GM18873 (cell line): Measurements from ENCODE around the gene NUAK2.
A peak's percentile ranks its signal among the peaks of the same experiment; 100 is the strongest.
"Not testable (repeated sequence)": the region's sequence is repeated elsewhere in the genome, so short reads cannot be mapped to it uniquely, and the experiment has no call there.

Experiments used
- ATAC-seq: cut with Tn5 transposase; IDR thresholded peaks from one replicate; pipeline ENCODE4 v1.9.1; 2021; ENCODE audit warnings: mild to moderate bottlenecking, moderate library complexity, moderate number of reproducible peaks; ENCODE audit not compliant: unreplicated experiment, low FRiP score

NUAK2 gene

DNA sequence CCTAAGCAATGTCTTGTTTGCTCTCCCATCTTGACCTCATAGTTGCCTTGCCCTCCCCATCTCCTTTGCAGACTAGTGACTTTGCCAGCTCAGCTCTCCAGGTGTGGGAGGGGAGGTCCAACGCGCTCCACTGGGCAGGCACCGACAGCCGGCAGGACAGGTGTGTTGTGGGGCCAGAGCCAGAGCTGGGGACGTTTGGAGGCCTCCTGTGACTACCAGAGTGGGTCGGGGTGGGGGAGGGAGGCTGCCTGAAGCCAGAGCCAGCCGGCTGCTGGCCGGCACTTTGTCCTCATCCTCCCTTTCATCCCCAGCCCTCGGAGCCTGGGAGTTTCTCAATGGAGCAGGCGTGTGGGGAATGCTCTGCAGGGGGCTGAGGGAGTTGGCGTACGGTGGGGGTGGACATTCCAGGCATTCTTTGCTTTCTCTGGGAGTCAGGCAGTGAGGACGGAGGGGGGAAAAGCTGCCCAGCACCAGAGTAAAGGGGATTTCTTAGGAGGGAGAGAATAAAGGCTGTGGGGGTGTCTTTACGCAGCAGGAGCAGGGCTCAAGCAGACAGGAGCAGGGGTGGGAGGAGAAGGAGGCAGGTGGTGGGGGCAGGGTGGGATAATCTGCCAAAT is 20.2 kb downstream of the NUAK2 start:
- ATAC-seq = no peak

DNA sequence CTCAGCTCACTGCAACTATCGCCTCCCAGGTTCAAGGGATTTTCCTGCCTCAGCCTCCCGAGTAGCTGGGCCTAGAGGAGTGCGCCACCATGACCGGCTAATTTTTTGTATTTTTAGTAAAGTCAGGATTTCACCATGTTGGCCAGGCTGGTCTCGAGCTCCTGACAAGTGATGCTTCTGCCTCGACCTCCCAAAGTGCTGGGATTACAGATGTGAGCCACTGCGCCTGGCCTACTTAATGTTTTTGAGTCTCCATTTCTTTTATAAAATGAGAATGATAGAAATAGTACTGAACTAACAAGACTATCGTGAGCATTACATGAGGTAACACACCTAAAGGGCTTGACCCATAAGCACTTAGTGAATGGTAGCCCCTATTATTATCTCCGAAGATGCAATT is 21.4 kb downstream of the NUAK2 start:
- no peak for ATAC-seq

DNA sequence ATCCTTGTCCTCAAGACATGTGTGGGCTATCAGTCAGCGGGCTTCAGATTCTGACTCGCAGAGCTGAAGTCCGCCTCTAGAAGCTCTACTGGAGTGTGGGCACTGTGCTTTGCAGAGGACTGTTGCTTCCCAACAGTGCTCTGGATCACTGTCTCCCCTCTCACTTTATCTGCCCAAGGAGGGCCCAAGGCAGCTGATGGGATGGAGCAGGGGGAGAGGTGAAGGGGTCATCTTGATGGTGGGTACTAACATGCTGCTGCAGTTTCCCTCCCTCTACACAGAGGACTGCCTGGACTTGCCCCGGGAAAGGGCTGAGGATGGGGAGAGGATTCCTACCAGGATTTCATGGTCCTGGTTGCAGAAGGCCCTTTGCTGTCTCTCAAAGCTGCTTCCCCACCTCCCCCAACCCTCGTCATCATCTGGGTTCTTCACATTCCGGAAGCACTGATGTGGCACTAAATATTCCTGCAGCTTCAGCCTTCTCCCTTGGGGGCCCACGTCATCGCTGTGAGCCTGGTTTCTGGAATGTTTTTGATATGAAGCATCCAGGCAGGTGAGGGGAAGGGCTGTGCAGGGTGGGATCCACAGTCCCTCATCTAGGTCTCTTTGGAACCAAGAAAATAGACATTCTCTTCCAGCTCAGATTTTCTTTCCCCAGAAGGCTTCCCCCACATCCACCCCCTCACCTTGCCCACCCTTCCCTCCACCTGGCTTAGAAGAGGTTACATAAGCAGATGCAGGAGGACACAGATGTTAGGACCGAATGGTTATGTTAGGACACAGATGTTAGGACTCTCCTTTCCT is 23.2 kb downstream of the NUAK2 start:
- no peak for ATAC-seq

DNA sequence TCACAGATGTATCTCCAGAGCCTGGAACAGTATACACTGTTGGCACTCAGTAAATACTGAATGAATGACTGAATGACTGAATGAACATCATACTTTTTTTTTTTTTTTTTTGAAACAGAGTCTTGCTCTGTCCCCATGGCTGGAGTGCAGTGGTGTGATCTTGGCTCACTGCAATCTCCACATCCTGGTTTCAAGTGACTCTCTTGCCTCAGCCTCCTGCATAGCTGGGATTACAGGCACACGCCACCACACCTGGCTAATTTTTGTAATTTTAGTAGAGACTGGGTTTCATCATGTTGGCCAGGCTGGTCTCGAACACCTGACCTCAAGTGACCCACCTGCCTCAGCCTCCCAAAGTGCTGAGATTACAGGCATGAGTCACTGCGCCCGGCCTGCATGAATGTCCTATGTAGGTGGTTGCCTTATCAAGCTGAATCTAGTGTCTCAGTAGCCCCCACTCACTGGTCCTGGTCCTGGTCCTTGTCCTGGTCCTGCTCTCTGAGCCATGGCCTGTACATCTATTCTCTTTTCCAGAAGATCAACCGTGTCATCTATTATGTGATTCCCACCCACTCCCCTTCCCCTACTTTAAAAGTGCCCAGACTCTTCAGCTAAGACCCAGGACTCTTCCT is 23.9 kb downstream of the NUAK2 start:
- not testable (repeated sequence) for ATAC-seq

DNA sequence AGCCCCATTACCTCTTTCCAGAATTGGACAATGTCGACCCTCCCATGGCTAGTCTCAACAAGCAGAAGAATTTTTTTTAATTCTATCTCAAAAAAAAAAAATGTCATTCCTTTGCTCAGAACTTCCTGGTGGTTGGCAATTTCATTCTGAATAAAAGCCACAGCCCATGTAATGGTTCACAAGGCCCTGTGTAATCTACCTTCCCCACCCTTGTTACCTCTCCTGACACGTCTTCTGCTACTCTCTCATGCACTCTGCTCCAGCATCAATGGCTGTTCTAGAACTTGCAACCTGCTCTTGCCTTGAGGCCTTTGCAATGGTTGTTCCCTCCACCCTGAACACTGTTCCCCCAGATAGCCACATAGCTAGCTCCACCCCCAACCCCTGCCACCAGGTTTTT is 25.4 kb downstream of the NUAK2 start:
- ATAC-seq = no peak

DNA sequence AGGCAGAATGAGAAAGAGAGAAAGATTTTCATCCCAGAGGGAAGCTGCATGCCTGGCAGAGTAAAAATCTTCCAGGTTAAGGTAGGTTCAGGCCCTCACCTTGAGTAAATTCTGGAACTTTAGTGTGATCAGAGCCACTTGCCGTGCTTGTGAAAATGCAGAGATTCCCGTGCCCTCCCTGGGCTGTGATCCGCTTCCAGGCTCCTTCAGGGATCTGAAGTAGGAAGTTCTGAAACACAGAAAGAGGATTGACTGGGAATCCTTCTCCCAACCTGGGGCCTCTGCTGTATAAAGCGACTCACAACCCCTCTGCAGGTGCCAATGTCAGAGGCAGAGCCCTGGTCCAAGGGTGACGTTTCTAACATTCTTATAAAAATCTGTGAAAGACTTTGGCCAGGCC is 26.6 kb downstream of the NUAK2 start:
- no peak for ATAC-seq

DNA sequence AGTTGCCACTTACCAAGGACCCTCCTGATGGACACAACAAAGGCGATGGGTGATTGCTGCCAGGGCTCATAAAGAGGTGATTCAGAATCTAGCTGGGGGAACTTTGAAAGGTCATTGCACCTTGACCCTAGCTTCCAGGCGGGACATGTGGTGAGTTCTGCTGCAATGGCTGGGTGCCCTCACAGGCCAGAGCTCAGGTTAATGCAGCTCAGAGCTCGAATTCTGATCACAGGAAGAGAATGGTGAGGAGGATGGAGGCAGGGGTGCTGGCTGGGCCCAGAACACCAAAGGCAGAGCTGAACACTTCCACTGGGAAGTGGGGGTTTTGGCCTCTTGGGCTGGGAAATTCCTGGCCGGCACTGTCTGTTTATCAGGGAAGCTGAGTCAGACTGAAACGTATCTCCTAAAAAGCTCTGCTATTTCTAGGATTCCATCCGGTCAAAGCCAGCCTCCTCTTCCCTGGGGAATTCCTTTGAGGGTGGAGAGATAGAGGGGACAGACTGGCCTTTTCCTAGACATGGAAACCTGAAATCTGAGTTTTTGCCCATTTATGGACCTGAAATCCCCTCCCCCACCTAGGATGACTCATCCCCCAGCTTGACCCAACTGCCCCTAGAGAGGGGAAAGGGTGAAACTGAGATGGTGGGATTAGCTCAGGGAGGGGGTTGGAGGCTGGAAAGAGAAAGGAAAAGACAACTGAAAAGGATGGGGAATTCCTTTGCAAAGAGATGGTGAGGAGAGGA is 27.2 kb downstream of the NUAK2 start:
- no peak for ATAC-seq

DNA sequence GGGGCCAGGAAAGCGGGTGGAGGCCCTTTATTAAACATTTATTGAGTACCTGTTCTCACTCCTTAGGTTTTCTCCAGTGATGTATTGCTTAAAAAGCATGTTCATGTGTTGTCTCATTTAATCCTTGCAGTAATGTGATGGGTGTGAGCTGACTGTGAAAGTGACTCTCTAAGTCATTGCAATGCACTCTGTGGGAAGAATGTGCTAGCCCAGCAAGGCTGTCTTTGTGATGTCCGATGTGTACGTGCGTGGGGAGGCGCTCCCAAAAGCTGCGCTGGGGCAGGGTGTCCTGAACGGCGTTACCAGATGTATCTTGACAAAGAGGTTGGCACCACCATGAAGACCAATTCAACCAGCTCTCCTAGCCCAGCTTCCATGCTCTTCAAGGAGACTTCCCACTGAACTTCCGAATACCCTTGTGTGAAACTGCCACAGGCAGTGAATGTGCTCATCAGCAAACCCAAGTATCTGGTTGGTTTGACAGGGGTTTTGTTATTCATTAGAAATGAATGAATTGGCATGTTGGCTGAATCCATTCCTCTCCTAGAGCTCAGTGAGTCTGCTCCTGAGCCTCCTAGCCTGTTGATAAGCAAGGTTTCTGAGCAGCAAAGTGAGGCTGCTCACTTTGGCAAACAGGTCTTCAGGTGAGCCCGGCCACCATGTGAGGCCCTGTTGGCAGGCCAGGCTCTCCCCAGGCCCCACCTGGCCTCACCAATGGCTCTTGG is 28.0 kb downstream of the NUAK2 start:
- no peak for ATAC-seq

DNA sequence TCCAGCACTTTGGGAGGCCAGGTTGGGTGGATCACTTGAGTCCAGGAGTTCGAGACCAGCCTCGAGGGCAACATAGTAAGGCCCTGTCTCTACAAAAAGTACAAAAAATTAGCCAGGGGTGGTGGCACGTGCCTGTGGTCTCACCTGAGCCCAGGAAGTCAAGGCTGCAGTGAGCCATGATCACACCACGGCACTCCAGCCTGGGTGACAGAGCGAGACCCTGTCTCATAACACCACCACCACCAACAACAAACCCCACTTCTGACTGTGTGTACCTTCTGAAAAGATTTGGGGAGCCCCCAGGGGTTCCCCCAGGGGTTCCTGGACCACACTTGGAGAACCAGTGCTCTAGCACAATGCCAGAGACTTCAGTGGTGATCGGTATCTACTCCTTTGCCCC is 29.9 kb downstream of the NUAK2 start:
- ATAC-seq = no peak

DNA sequence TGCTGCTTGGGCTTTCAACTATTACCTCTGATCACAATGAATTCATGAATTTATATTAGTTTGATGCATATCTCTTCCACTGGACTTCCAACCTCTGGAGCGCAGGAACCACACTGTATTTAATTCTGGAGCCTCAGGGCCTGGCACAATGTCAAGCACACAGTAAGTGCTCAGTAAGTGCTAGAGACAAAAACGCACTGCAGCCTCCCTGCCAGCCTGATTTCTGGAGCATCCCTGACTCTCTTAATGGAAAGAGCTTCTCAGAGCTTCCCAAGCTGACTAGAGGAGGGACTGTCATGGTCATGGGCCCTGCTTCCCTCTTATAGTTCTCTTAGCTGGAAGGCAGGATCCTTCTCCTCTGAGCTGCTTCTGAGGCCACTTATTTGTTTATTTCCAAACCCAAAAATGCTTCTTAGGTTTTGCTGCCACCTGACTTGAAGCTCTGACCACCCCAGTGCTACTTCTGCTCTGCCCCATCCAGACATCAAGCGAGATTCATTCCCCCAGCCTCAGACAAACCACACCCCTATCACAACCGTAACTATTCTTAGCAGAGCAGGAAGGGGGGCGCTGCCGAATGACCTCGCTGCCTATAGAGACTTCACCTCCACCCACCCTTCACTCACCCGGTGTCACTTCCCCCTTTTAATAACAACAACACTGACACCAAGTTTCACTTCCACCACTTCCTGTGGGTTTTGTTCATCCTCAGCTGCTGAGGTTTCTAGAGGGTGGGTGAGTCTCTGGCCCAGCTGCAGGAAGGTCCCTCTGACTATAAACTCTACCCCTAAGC is 33.6 kb downstream of the NUAK2 start:
- ATAC-seq = peak; percentile 74

DNA sequence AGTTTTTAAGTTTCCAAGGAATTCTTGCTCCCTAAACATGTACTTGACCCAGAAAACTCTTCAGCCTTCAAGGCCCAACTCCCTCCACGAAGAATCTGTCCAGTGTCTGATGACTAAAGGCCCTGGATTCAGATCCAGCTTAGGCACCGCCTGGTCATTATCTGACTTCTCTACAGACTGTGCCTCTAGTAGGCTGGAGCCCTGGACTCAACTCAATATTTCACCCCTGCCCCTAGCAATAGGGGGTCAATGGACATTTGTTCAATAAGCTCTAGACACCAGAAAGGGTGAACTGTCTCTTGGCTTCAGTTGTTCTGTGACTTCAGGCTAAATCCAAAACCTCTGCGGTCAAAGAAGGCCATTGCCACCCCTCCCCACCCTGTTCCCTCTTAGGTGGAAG is 34.5 kb downstream of the NUAK2 start:
- ATAC-seq = no peak

DNA sequence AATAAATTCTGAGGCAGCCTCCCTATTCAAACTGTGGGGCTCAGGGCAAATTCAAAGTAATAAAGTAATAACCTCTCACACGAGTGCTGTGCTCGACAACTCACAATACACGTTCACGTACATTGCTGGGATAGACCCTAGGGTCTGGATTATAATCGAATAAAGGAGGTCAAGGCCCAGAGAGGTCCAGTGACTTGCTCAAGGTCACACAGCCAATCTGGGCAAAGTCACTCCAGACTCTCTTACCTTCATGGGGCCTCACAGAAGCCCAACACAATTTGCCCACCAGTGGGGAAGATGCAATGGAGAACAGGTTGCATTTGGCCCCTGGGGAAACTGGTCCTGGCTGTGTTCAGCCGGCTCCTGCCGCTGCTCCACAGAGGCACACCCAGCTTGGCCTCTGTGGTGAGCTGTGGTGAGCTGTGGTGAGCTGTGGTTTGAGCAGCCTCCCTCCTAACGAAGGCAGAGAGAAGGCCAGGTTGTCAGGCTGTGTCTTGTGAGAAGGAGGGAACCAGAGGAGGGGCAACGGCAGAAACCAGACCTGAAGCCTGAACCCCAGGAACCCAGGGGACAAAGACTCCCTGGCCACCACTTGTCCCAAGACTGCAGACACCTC is 35.1 kb downstream of the NUAK2 start:
- no peak for ATAC-seq

DNA sequence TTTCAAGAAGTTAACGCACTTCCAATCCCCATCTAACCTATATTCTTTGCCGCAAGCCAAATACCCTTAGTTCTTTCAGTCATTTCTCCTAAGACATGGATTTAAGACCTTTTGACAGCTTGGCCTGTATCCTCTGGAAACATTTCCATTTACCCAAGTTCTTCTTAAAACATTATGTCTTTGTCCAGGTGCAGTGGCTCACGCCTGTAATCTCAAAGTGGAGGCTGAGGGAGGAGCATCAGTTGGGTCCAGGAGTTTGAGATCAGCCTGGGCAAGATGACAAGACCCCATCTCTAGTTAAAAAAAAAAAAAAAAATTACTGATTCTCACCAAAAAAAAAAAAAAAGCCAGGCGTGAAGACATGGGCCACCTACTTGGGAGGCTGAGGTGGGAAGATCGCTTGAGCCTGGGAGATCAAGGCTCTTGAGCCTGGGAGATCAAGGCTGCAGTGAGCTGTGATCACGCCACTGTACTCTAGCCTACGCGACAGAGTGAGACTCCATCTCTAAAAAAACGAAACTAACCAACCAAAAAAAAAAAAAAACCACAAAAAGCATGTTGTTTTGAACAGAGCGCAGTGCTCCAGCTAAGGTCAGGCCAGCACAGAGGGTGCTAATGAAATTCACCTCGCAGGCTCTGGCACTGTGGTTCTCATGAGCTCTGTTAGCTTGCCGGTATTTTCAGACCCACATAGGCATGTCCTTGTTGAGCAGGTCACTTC is 36.0 kb downstream of the NUAK2 start:
- peak; percentile 36 for ATAC-seq

DNA sequence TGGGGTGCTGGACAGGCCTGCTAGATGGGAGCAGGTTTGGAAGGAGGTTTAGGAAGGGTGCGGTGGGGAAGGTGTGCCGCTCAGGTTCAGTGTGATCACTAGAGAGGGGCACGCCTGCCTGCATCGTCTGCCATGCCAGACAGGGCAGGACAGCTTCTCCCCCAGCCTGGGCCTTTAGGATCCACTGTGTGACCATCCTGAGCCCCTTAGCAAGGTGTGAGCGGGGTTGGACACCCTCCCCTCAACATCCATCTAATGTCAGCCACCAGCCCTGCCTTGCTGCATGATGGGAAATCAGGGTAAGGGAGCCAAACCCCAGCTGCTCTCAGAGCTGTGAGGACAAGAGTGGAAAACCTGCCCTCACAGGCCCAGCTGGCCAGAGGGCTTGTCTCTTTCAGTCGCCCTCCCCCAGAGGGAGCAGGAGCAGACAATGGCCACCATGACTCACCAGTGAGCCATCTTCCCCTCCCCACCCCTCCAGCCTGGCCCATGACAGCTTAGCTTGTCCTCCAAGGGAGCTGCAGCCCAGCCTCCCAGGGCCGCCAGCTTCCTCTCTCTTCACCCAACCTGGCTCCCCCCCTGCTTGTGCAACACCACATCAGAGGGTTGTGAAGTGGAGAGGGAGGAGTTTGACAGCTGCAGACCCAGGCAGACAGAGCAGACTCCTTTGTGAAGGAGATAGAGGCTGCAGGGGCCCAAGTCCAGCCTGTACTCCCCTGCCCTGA is 37.0 kb downstream of the NUAK2 start:
- no peak for ATAC-seq

DNA sequence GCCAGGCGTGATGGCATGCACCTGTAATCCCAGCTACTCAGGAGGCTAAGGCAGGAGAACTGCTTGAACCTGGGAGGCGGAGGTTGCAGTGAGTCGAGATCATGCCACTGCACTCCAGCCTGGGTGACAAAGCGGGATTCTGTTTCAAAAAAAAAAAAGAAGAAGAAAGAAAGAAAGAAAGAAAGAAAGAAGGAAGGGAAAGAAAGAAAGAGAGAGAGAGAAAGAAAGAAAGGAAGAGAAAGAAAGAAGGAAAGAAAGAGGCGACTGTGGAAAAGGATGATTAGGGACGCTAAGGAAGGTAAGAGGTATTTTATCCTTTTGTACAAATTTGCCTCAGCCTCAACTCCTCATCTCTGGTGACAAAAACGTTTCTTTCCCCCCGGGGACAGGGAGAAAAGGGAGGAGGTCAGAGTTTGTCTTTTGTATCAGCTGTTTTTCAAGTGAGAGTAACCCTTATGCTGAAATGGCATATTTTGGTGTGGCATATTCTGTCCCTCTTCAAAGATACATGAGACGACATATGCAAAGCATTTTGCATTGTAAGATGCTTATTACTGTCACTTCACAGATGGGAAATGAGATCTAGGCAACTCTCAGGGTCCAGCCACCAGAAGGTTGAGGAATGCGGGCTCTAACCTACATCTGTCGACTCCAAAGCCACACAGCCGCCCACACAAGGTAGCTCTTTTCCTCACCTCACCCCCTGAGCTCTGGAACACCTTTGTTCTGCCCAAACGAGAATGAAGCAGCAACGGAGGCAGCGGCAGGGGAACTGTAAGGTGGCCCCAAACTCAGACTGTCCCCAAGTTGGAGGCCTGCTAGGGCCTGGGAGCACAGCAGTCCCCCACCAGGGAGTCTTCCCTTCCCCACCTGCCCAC is 38.0 kb downstream of the NUAK2 start:
- ATAC-seq = no peak

DNA sequence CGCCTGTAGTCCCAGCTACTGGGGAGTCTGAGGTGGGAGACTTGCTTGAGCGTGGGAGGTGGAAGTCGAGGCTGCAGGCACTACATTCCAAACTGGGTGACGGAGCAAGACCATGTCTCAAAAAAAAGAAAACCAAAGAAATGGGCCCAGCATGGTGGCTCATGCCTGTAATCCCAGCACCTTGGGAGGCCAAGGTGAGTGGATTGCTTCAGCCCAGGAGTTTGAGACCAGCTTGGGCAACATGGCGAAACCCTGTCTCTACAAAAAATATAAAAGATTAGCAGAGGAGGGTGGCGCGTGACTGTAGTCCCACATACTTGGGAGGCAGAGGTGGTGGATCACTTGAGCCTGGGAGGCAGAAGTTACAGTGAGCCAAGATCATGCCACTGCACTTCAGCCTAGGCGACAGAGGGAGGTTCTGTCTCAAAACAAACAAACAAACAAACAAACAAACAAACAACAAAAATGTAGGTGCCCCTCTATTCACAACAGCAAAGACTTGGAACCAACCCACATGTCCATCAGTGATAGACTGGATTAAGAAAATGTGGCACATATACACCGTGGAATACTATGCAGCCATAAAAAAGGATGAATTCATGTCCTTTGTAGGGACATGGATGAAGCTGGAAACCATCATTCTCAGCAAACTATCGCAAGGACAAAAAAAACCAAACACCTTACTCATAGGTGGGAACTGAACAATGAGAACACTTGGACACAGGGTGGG is 40.7 kb downstream of the NUAK2 start:
- not testable (repeated sequence) for ATAC-seq
